HG02840 (cell line): ENCODE results near the gene SEL1L.
"Not testable (repeated sequence)": the region's sequence is repeated elsewhere in the genome, so short reads cannot be mapped to it uniquely, and the experiment has no call there.

ENCODE experiments used
- ATAC-seq: cut with Tn5 transposase; IDR thresholded peaks from one replicate; pipeline ENCODE4 v1.9.1; 2021; ENCODE audit warnings: mild to moderate bottlenecking, moderate library complexity, moderate number of reproducible peaks; ENCODE audit not compliant: unreplicated experiment, low FRiP score

Gene SEL1L

GRCh38 chr14:81533536-81534343 lies at the start of gene SEL1L:
SEL1L (minus strand) TSS chr14:81533853; CDS start chr14:81533744, 109 bp downstream.
- peak; percentile 95 for ATAC-seq

- ATAC-seq: no peak
These were observed 48.8 kb upstream of the SEL1L start for GRCh38 chr14:81582420-81582819.

- no peak for ATAC-seq
These were observed 45.5 kb upstream of the SEL1L start for GRCh38 chr14:81579115-81579514.

- no peak for ATAC-seq
These were observed 37.8 kb upstream of the SEL1L start for GRCh38 chr14:81571437-81571836.

GRCh38 chr14:81567302-81567701 lies 33.6 kb upstream of the SEL1L start:
- ATAC-seq: no peak

- ATAC-seq: peak; percentile 67
These were observed 32.0 kb upstream of the SEL1L start for GRCh38 chr14:81565441-81566290.

GRCh38 chr14:81562818-81563217 lies 29.2 kb upstream of the SEL1L start:
- ATAC-seq: no peak

- ATAC-seq: no peak
These were observed 27.6 kb upstream of the SEL1L start for GRCh38 chr14:81561084-81561775.

GRCh38 chr14:81559385-81559784 lies 25.7 kb upstream of the SEL1L start:
- ATAC-seq: no peak

GRCh38 chr14:81557146-81557545 lies 23.5 kb upstream of the SEL1L start:
- no peak for ATAC-seq

- ATAC-seq: no peak
These were observed 22.0 kb upstream of the SEL1L start for GRCh38 chr14:81555684-81556083.

GRCh38 chr14:81555051-81555450 lies 21.4 kb upstream of the SEL1L start:
- no peak for ATAC-seq

- no peak for ATAC-seq
These were observed 17.8 kb upstream of the SEL1L start for GRCh38 chr14:81551471-81551870.

GRCh38 chr14:81550001-81550637 lies 16.5 kb upstream of the SEL1L start:
- ATAC-seq: peak; percentile 96

GRCh38 chr14:81541206-81541605 lies 7.6 kb upstream of the SEL1L start:
- ATAC-seq: not testable (repeated sequence)

- no peak for ATAC-seq
These were observed 3.5 kb upstream of the SEL1L start for GRCh38 chr14:81537193-81537592.

- ATAC-seq: no peak
These were observed 2.7 kb upstream of the SEL1L start for GRCh38 chr14:81536241-81536771.

GRCh38 chr14:81535396-81536164 lies 1.9 kb upstream of the SEL1L start:
- ATAC-seq: peak; percentile 32

GRCh38 chr14:81534510-81535074 lies 939 bp upstream of the SEL1L start:
- ATAC-seq: no peak
